Activated naive CD4-positive, alpha-beta T cell treated with Interleukin-2 at 50 U/mL for 16 hours (primary cell): Measurements from ENCODE around the gene SLC35A1.

Experiments
- DNase-seq: peaks from one replicate; pipeline ENCODE4 v3.0.0-alpha.2; 2020

Gene SLC35A1

DNA sequence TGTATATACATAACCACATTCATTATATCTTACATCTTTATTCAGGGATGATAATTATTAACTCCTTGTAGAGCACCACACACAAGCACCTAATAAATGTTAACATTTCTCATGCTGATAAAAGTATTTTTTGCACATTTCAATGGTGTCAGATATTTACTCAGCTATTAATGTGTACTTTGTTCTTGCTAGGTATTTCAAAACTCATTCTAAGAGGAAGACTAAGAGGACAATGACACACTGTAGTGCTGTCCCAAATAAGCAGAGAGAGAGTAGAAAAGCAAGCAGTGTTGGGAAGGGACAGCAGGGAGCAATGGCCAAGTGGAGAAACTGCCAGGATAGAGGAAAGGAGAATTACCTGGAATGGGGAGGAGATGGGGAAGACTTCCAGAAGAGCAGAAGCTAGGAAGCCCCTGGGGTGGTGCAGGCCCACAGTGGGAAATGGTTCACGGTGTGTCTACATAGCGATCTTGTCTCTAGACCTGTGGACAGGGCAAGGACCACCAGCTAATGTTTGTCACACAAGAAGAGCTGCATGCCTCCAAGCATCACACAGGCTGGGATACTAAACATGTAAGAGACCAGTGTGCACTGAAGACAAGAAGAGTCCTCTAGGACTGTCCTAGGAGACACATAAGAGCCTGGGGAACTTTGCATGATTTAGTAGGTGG, 61.7 kb downstream of the SLC35A1 start:
- DNase-seq: no peak

DNA sequence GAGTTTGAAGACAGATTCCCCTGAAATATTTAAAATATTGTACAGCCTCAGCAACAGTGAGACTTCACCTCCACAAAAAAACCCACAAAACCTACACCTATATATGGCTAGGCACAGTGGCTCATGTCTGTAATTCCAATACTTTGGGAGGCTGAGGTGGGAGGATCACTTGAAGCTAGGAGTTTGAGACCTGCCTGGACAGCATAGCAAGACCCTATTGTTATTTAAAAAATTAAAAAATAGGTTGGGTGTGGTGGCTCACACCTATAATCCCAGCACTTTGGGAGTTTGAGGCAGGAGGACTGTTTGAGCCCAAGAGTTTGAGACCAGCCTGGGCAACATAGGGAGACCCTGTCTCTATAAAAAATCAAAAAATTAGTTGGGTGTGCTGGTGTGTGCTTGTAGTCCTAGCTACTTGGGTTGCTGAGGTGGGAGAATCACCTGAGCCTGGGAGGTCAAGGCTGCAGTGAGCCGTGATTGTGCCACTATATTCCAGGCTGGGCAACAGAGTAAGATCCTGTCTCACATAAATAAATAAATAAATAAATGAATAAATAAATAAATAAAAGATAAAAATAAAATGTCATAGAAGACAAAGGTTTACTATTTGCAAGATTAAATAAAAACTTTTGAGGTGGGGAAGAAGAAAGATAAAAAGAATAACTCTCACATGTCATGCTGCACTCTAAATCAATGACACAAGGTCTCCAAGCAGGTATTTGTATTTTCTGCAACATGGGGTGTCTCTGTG, 65.9 kb downstream of the SLC35A1 start:
- DNase-seq: no peak

DNA sequence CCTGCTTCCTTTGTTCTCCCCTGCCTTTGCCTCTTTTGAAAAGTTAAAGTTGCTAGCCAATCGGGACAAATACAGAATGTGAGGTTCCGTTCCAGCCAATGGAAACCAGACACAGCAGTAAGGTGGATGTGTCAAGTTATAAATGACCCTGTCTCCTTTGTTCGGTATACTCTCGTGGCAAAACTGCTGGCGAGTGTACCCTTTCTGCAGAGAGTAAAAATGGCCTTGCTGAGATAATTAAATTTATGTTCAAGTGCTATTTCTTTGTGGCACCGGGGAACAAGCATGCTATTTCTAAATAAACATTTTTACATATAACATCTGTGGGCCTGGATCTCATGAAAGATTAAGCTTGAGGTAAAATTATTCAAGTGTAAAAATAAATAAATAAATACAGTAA, 66.8 kb downstream of the SLC35A1 start:
- no peak for DNase-seq

DNA sequence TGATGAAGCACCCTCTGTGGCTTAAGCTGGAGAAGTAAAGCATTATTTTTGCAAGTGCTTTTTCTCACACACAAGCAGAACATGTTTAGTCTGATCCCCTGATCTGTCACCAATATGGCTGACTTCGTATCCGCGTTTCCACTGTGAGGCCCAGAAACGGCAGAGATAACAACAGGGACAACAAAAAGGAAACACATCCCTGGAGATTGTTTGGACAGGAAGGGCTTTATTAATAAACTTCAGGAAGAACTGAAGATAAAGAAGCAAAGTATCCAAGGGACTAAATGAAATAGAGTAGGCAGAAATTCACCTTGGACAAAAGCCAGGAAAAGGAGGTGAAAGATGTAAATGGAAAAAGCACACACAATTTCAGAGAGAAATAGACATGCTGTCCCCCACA, 67.8 kb downstream of the SLC35A1 start:
- no peak for DNase-seq

DNA sequence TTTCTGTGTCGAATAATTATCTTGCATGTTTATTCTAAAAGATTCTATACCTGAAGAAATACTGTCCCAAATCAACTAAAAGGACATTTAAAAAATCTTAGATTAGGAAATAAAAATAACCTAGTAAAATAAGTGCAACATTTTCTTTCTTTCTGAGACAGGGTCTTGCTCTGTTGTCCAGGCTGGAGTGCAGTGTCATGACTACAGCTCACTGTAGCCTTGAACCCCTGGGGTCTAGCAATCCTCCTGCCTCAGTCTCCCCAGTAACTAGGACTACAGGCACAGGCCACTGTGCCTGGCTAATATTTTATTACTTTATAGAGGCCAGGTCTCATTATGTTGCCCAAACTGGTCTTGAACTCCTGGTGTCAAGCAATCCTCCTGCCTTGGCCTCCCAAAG, 68.3 kb downstream of the SLC35A1 start:
- no peak for DNase-seq

DNA sequence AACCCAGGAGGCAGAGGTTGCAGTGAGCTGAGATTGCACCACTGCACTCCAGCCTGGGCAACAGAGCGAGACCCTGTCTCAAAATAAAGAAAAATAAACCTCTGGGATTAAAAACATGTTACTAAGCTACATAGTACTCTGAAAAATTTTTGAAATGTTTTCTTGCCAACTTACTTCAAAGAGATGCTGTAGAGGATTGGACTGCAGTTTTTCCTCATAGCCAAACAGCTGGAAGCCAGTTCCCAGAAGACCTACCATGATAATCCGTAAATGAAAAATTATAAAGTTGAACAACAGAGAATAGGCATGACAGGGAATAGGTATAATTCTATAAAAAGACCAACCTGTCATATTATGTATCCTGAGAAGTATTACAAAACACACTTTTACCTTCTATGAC, 69.0 kb downstream of the SLC35A1 start:
- DNase-seq: no peak

DNA sequence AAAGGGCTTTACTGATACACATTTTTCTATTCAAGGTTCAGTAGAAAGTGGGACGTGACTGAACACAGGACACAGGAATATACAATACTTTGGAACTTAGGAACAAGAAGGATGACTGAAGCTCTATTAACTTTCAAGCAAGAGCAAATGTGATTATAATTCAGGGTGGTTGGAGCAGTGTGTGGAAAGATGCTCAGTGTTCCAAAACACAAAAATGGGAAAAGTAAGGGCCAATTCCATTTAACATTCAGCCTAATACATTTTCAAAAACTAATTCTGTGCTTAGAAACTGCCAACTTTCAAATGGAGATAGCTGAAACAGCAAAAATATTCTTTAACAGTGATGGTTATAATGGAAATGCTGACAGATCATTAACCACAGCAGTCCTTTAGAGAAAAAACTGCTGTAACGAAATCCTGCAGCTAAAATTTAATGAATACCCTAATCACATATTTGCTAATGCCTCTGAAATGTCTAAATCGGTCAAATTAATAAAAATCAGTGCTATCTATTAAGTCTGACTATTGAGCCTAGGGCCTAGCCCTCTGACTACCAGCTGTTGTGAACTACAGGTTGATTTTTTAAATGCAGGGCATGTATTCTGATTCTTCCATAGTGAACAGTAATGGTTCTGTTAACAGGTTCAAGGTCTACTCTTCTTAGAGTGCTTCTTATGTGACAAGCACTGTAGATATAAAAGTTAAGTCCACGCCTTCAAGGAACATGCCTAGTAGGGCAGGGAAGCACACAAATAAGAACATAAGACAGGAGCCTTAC, 71.1 kb downstream of the SLC35A1 start:
- DNase-seq: no peak

DNA sequence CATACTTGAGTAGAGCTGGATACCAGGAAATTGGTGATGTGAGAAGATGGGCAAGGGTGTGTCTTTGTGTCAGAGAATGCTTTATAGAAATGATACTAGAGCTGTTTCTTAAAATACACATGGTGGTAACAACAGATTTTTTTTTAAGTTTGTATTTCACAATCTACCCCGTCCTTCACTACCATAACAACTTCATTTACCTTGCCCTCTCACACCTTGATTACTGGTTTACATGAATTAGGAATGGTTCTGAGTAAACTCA, 71.6 kb downstream of the SLC35A1 start:
- DNase-seq: no peak

DNA sequence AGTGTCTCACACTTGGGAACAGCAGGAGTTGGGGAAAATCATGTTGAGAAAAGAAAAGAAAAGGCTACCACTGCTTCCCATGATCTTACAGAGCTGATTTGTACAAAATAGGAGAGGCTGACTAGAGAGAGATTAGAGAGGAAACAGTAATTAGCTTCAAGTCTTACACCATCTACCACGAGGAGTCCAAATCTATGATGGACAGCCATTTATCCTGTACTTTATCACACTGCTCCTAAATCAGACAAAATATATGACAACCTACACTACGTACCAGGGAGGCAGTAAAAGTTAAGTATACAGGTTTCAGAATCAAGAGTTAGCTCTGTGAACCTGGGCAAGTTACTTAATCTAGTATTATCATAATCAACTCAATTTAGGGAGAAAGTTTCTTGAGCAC, 79.0 kb downstream of the SLC35A1 start:
- DNase-seq: no peak

DNA sequence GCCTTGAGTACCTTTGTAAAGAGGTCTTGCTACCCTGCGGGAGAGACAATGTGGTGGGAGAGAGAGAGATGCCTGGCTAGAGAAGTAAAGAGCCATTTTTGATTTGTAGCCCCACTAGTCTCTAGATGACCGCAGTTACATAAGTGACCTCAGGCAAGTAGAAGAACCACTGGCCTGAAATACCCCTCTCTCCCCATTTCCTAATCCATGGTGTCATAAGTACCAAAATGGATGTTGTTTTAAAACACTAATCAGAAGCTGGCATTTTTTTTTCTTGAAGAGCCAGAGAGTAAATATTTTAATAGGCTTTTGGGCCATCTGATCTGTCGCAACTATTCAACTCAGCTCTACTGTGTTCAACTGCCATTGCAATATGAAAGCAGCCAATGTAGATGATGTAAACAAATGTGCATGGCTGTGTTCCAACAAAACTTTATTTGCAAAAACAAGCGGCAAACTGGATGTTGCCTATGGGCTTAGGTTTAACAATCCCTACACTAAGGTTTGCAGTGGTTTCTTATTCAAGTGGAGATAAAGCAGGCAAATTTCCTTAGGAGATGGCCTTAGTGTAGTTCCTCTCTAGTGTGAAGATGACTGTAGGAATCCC, 80.5 kb downstream of the SLC35A1 start:
- no peak for DNase-seq

DNA sequence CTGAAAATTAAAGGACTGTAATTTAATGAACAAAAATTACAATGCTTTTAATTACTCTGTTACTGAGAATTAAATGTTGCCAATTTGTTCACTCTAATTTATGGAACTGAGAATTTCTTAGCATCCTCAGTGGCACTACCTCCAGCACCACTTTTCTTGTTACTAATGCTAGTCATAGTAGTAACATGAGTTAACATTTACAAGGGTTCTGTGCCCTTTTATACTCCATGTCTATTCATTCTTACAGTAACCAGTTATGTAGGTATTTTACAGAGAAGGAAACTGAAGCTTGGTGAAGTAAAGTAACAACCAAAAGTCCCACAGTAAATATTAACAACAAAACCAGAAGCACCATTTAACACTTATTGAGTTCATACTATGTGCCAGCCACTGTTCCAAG, 82.7 kb downstream of the SLC35A1 start:
- DNase-seq: no peak

DNA sequence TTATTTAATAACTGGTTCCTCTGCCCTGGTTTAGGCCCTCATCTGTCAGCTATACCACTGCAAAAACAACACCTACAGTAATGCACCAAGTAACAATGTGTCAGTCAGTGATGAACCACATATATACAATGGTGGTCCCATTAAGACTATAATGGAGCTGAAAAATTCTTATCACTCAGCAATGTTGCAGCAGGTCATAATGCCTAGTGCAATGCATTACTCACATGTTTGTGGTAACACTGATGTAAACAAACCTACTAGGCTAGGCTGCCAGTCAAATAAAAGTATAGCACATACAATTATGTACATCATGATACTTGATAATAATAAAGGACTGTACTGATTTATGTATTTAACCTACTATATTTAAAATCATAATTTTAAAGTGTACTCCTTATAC, 85.7 kb downstream of the SLC35A1 start:
- no peak for DNase-seq

DNA sequence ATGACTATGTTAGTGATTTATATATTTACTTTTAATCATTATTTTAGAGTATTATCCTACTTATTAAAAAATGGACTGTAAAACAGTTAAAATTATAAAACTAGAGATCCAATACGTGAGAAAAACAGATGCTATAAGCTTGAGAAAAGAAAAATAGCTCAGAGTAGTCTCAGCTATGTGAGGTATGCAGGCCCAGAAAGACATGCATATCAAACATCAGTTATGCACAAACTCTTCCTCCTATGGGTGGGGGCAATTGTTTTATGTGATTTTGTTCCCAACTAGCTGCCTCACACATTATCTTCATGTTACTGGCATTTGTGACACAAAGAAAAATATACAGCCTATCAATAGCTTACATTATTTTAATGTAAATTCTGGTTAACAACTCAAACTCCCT, 88.2 kb downstream of the SLC35A1 start:
- DNase-seq: no peak
